Choroid plexus epithelial cell (primary cell): Measurements from ENCODE around the gene ANKRD49.
"Not testable (repeated sequence)": the region's sequence is repeated elsewhere in the genome, so short reads cannot be mapped to it uniquely, and the experiment has no call there.

Experiments
- DNase-seq: peaks from one replicate; pipeline ENCODE4 v3.0.0-alpha.2; 2010; ENCODE audit warnings: low read depth
- H3K4me3 ChIP-seq: 2 replicates; pipeline ENCODE4 v1.5.1; 2011; ENCODE audit warnings: low read depth, mild to moderate bottlenecking, control low read depth, low read length, moderate library complexity
- CTCF ChIP-seq: conservative IDR thresholded peaks from 2 replicates; pipeline ENCODE4 v1.5.1; 2011; ENCODE audit warnings: low read depth, mild to moderate bottlenecking, control low read depth, inconsistent platforms, low read length, moderate library complexity

The ANKRD49 gene

DNA sequence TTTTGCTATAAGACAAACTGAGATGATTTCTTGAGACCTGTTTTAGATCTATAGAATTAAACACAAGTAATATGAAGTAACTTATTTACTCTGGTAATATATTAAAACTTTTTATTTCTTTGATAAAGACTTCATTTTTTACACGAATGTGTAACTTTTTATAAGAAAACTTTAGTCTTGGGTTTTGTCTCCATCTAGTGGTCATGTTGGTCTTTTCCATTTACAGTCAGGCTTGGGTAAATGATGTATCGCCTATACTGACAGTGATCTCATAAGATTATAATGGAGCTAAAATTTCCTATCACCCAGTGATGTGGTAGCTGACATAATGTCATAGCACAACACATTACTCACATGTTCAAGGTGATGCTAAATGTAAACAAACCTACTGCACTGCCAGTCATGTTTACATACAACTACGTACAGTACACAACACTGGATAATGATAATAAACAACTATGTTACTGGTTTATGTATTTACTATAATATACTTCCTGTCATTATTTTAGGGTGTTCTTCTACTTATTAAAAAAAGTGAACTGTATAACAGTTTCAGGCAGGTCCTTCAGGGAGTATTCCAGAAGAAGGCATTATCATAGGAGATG is 11.0 kb downstream of the ANKRD49 start:
- peak; percentile 60 for TF ChIP-seq CTCF
- no peak overlapping the region for H3K4me3 ChIP-seq
- DNase-seq, result peak; percentile 80

DNA sequence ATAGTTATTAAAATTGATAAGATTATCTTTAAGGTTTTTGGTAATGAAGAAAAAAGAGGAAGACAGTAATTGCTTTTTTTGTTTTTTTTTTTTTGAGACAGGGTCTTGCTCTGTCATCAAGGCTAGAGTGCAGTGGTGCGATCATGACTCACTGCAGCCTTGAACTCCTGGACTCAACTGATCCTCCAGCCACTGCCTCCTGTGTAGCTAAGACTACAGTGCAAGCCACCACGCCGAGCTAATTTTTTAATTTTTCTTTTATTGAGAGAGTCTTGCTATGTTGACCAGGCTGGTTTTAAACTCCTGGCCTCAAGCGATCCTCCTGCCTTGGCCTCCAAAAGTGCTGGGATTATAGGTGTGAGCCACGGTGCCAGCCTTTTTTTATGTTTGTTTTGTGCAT is 12.7 kb downstream of the ANKRD49 start:
- not testable (repeated sequence) for H3K4me3 ChIP-seq, DNase-seq

DNA sequence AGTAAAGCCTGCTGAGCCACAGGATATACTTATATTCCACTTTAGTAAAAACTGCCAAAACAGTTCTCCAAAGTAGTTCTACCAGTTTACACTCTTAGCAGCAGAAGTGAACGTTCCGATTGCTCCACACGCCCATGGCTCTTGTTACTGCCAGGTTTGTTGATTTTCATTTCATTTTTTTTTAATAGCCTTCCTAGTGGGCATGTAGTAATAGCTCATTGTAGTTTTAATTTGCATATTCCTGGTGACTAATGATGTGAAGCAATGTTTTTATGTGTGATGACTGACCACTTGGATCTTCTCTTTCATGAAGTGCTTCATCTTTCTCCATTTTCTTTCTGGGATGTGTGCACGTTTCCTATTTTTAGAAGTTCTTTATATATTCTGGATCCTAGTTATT is 13.7 kb downstream of the ANKRD49 start:
- no peak for DNase-seq
- no peak overlapping the region for H3K4me3 ChIP-seq
- TF ChIP-seq CTCF, result no peak

- DNase-seq, result peak; percentile 48
- peak within 1 kb of the TSS; percentile 68 for H3K4me3 ChIP-seq
- no peak for TF ChIP-seq CTCF
These were observed 18.4 kb downstream of the ANKRD49 start, which contains the start of gene C11orf97 for GRCh38 chr11:94511932-94512781. TSS of gene C11orf97 (plus strand) at chr11:94512461. CDS start at chr11:94512529, 68 bp downstream.

GRCh38 chr11:94513091-94513490 is 19.3 kb downstream of the ANKRD49 start:
- DNase-seq, result no peak
- H3K4me3 ChIP-seq, result no peak overlapping the region
- TF ChIP-seq CTCF, result no peak

- DNase-seq, result no peak
- no peak for TF ChIP-seq CTCF
- H3K4me3 ChIP-seq, result no peak overlapping the region
These were observed 21.6 kb downstream of the ANKRD49 start for GRCh38 chr11:94515398-94515797.

DNA sequence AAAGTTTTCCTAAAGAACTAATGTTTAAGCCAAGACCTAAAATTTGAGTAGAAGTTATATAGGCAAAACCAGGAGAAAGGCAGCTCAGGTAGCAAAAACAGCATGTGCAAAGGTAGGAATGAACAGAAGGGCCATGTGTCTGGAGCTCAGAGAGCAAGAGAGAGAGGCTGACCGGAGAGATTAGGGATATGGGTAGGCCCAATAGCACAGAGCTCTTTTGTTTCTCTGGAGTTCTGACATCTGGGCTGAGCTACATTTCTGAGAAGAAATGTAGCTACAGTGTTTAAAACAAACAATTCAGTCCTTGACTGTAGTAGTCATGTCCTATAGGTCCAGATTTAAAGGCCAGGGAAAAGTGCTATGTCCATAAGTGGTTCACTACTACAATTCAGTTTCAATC is 22.9 kb downstream of the ANKRD49 start:
- TF ChIP-seq CTCF, result no peak
- H3K4me3 ChIP-seq, result no peak overlapping the region
- no peak for DNase-seq
